Fibroblast of villous mesenchyme (primary cell): ENCODE measurements around the gene GAS2L2. TPM values are rescaled to one million over a fixed set of nuclear protein-coding genes. Genes with fewer than 3 reads are reported as not detected.
"Not testable (repeated sequence)": the region's sequence is repeated elsewhere in the genome, so short reads cannot be mapped to it uniquely, and the experiment has no call there.

Experiments
- DNase-seq: peaks from one replicate; pipeline ENCODE4 v3.0.0-alpha.2; 2010; ENCODE audit warnings: low read depth
- H3K4me3 ChIP-seq: 2 replicates; pipeline ENCODE4 v1.5.1; 2011; ENCODE audit warnings: low read depth, mild to moderate bottlenecking, low read length
- CTCF ChIP-seq: IDR thresholded peaks from 2 replicates; pipeline ENCODE4 v1.5.1; 2012; ENCODE audit warnings: low read depth, mild to moderate bottlenecking, low read length; ENCODE audit not compliant: insufficient read depth
- total RNA-seq: library from RNA; depleted of rRNA; stranded (reverse); fragments of >200 nt; gene quantifications from 2 replicates; pipeline ENCODE4 v1.2.3, GENCODE V29; 2012

The GAS2L2 gene
- total RNA-seq, 1 donor, result not detected

DNA sequence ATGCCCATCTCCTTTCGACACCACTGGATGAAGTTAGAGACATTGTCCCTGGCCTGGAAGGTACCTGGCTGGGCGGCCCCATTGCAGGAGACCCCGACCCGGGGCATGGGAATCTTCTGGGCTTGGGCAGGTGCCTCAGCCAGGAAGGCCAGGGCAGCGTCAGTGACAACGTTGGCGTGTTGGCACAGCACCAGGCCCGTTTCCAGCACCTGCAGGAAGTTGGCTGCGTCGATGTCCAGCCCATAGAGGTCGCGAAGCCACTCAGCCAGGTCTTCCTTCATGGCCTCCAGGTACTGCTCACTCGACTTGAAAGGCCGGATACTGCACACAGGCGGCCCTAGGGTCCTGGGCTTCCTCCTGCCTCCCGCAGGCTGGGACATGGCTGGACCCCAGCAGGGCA lies 568 bp downstream of the GAS2L2 start:
- no peak for DNase-seq
- TF ChIP-seq CTCF, result no peak
- no peak overlapping the region for H3K4me3 ChIP-seq

- not testable (repeated sequence) for H3K4me3 ChIP-seq, DNase-seq
These were observed 1.5 kb downstream of the GAS2L2 start for GRCh38 chr17:35751541-35751940.

GRCh38 chr17:35750526-35751395 lies 2.3 kb downstream of the GAS2L2 start:
- TF ChIP-seq CTCF, result no peak
- DNase-seq, result no peak
- no peak overlapping the region for H3K4me3 ChIP-seq

DNA sequence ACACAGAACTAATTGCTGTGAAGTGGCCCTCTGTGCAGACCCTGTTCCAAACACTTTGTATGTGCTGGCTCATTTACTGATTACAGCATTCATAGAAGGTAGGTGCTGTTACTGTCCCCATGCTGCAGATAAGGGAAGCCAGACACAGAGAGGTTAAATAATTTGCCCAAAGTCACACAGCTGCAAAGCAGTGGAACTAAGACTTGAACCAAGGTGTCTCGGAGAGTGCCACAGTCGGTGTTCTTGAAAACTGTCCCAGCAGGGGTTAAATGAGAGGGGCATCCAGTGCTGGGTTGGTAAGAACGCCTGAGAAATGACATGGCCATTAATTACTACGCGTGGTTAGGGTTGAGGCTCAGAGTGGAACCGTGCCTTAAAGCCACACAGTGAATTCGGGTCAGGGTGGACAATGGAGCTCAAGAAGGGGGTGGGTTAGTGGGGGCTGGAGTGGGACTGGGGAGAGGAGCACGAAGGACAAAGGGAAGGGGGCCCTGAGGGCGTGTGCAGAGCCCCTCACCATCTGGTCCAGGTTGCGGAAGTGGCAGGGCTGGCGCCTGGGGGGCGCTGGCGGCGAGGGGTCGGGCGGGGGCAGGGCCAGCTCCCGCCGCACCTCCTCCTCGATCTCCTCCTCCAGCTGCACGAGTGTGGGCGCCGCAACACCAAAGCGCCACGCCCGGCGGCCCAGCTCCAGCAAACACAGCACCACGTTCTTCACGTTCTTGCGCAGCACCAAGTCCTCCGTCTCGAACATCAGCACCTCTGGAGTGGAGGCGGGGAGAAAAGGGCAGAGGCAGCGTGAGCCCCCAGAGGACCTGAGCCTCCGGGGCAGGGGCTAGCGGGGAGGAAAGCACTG lies 3.3 kb downstream of the GAS2L2 start:
- H3K4me3 ChIP-seq, result peak overlapping the region; percentile 18
- DNase-seq, result peak; percentile 27
- TF ChIP-seq CTCF, result no peak

GRCh38 chr17:35748979-35749378 lies 4.1 kb downstream of the GAS2L2 start:
- TF ChIP-seq CTCF, result no peak
- DNase-seq, result no peak
- H3K4me3 ChIP-seq, result no peak overlapping the region

- no peak for DNase-seq
- no peak overlapping the region for H3K4me3 ChIP-seq
- no peak for TF ChIP-seq CTCF
These were observed 4.6 kb downstream of the GAS2L2 start for GRCh38 chr17:35748341-35748841.

GRCh38 chr17:35747540-35748017 lies 5.5 kb downstream of the GAS2L2 start:
- no peak overlapping the region for H3K4me3 ChIP-seq
- DNase-seq, result peak; percentile 81
- TF ChIP-seq CTCF, result peak; percentile 77
